Endothelial cell of umbilical vein (primary cell): ENCODE data around the gene PNMA1. TPM values are rescaled to one million over a fixed set of nuclear protein-coding genes. Genes with fewer than 3 reads are reported as not detected.

Source experiments
- BruUV-seq: library from RNA; stranded (reverse); fragments of 400-500 nt; replicated peaks from 2 replicates; lab custom pipeline; 2021; lab: Mats Ljungman, UMichigan
- CTCF ChIA-PET: fragments of 300-600, 350-600 bp; sonication (Branson Sonifier 250); formaldehyde crosslinking; loops from one replicate; lab custom pipeline; 2021; ENCODE audit warnings: antibody characterized with exemption, inconsistent platforms; lab: Charles Lee
- POLR2A ChIA-PET: fragments of 300-600, 350-600 bp; sonication (Branson Sonifier 250); formaldehyde crosslinking; loops from one replicate; lab custom pipeline; 2021; ENCODE audit warnings: antibody characterized with exemption, inconsistent platforms; lab: Charles Lee
- DNase-seq: peaks from one replicate; pipeline ENCODE4 v3.0.0-alpha.2; 2011; ENCODE audit warnings: low read depth, low spot score
- FAIRE-seq: peaks from 2 replicates; lab custom pipeline; 2011; peaks lifted over from hg19 to GRCh38; lab: Jason Lieb, UNC
- H2AFZ ChIP-seq: 2 replicates; pipeline ENCODE4 v1.6.0; 2012; ENCODE audit warnings: low read depth, low read length, control low read depth, inconsistent platforms
- H3K27ac ChIP-seq: 2 replicates; pipeline ENCODE4 v1.5.1; 2011; ENCODE audit warnings: low read depth, mild to moderate bottlenecking, control low read depth, low read length, moderate library complexity; ENCODE audit not compliant: insufficient read depth
- H3K27me3 ChIP-seq, 2 experiments: 2 replicates each; pipeline versions ENCODE4 v1.6.0 to v1.6.1; 2011; ENCODE audit warnings: low read length in 2 of 2, mixed read lengths in 1 of 2; ENCODE audit not compliant: control insufficient read depth in 2 of 2, insufficient read depth in 2 of 2
- H3K36me3 ChIP-seq, 2 experiments: 2 replicates in 1 of 2; 3 replicates in 1 of 2; pipeline ENCODE4 v1.5.1; 2011; ENCODE audit warnings: low read length in 2 of 2, mild to moderate bottlenecking in 1 of 2, moderate library complexity in 1 of 2; ENCODE audit not compliant: control insufficient read depth in 2 of 2, insufficient read depth in 2 of 2; ENCODE audit errors: extremely low read depth in 1 of 2
- H3K4me1 ChIP-seq: 3 replicates; pipeline ENCODE4 v1.5.1; 2011; ENCODE audit warnings: mild to moderate bottlenecking, low read length; ENCODE audit not compliant: control insufficient read depth, insufficient read depth; ENCODE audit errors: extremely low read depth
- H3K4me2 ChIP-seq: 2 replicates; pipeline ENCODE4 v1.6.1; 2011; ENCODE audit warnings: low read length, control low read depth, mixed read lengths; ENCODE audit not compliant: insufficient read depth
- H3K4me3 ChIP-seq, 3 experiments: fragments of 200-600 bp in 1 of 3; sonication (generic), shearing (Covaris generic) in 1 of 3; replicated peaks in 1 of 3; 2 replicates each; pipeline ENCODE4 v1.5.1; 2011 to 2016; ENCODE audit warnings: control low read depth in 3 of 3, low read length in 3 of 3, mild to moderate bottlenecking in 2 of 3, inconsistent platforms in 1 of 3, low read depth in 1 of 3, moderate library complexity in 1 of 3; ENCODE audit not compliant: insufficient read depth in 1 of 3
- H3K79me2 ChIP-seq: 2 replicates; pipeline ENCODE4 v1.6.0; 2012; ENCODE audit warnings: low read length, inconsistent platforms; ENCODE audit not compliant: control insufficient read depth, insufficient read depth
- H3K9ac ChIP-seq: replicated peaks from 2 replicates; pipeline ENCODE3; 2011; ENCODE audit warnings: low read length, control low read depth; ENCODE audit not compliant: insufficient read depth; ENCODE audit errors: extremely low read depth
- H3K9me1 ChIP-seq: replicated peaks from 3 replicates; pipeline ENCODE4 v1.6.0; 2011; ENCODE audit warnings: mild to moderate bottlenecking, low read length; ENCODE audit not compliant: control insufficient read depth, insufficient read depth; ENCODE audit errors: extremely low read depth
- H3K9me3 ChIP-seq: replicated peaks from 2 replicates; pipeline ENCODE4 v1.5.1; 2012; ENCODE audit warnings: low read length, inconsistent platforms; ENCODE audit not compliant: control insufficient read depth, insufficient read depth
- H4K20me1 ChIP-seq: replicated peaks from 2 replicates; pipeline ENCODE3; 2011; ENCODE audit warnings: mild to moderate bottlenecking, low read length; ENCODE audit not compliant: control insufficient read depth, insufficient read depth; ENCODE audit errors: extremely low read depth
- EZH2 ChIP-seq: IDR thresholded peaks from 2 replicates; pipeline ENCODE4 v1.6.1; 2012; ENCODE audit warnings: borderline replicate concordance, low read depth, mild to moderate bottlenecking, moderate library complexity, low read length, inconsistent platforms; ENCODE audit not compliant: severe bottlenecking
- FOS ChIP-seq: IDR thresholded peaks from 2 replicates; pipeline ENCODE4 v1.6.1; 2011; ENCODE audit warnings: mild to moderate bottlenecking, low read length, moderate library complexity, borderline replicate concordance; ENCODE audit not compliant: insufficient read depth
- GATA2 ChIP-seq: IDR thresholded peaks from 2 replicates; pipeline ENCODE4 v1.7.0; 2011; ENCODE audit warnings: low read depth, mild to moderate bottlenecking, moderate library complexity, mixed read lengths, low read length; ENCODE audit not compliant: insufficient read length, insufficient read depth
- JUN ChIP-seq: IDR thresholded peaks from 2 replicates; pipeline ENCODE4 v1.6.1; 2011; ENCODE audit warnings: borderline replicate concordance, low read depth; ENCODE audit not compliant: insufficient read length, insufficient read depth
- MYC ChIP-seq: IDR thresholded peaks from one replicate; pipeline ENCODE4 v1.6.1; 2011; ENCODE audit warnings: mild to moderate bottlenecking, low read depth, low read length
- POLR2A ChIP-seq: IDR thresholded peaks from 2 replicates; pipeline ENCODE4 v1.6.1; 2012; ENCODE audit warnings: low read depth, mild to moderate bottlenecking, control low read depth, low read length
- POLR2AphosphoS5 ChIP-seq: IDR thresholded peaks from 2 replicates; pipeline ENCODE4 v1.6.1; 2012; ENCODE audit warnings: low read depth, mild to moderate bottlenecking, control low read depth, low read length, moderate library complexity; ENCODE audit not compliant: insufficient read depth
- dilution Hi-C: fragments of 300-500 bp; cut with MboI; formaldehyde crosslinking; loops from one replicate; pipeline ENCODE4 v1.15.0; 2019; ENCODE audit warnings: low sequenced_read_pairs; ENCODE audit not compliant: extremely low pct_ligation_motif_present
- intact Hi-C: fragments of 100-400 bp; cut with micrococcal nuclease; formaldehyde crosslinking; loops from one replicate; pipeline ENCODE4 v1.10.0; 2022
- polyA plus RNA-seq, 4 experiments: library from polyadenylated mRNA; depleted of rRNA in 3 of 4; stranded (reverse) in 3 of 4; unstranded in 1 of 4; fragments of >200 nt; gene quantifications; 2 replicates each; pipeline versions ENCODE4 v1.2.1 to v1.2.3, GENCODE V29; 2011 to 2012; ENCODE audit warnings: missing spikeins in 1 of 4
- total RNA-seq: library from RNA; stranded (reverse); gene quantifications from 2 replicates; pipeline ENCODE4 v1.2.3, GENCODE V29; 2021
- TF ChIP-seq, protein P1 (sequence below): IDR thresholded peaks from 2 replicates; pipeline ENCODE4 v1.6.1; 2011; ENCODE audit not compliant: insufficient read depth, insufficient read length
- TF ChIP-seq, protein P2 (sequence below), 2 donors: IDR thresholded peaks; 1 replicate in 1 of 2; 2 replicates in 1 of 2; pipeline ENCODE4 v1.5.1; 2011; ENCODE audit warnings: low read length in 2 of 2, mild to moderate bottlenecking in 2 of 2, moderate library complexity in 2 of 2, control low read depth in 1 of 2, inconsistent platforms in 1 of 2, low read depth in 1 of 2; ENCODE audit not compliant: insufficient read depth in 1 of 2; ENCODE audit errors: extremely low read depth in 1 of 2

Gene PNMA1
- total and polyA plus RNA-seq, 2 donors (not counting 3 experiments of a cell fraction or from before 2014, with no cell fraction given): 29.8 to 82.6 TPM

DNA sequence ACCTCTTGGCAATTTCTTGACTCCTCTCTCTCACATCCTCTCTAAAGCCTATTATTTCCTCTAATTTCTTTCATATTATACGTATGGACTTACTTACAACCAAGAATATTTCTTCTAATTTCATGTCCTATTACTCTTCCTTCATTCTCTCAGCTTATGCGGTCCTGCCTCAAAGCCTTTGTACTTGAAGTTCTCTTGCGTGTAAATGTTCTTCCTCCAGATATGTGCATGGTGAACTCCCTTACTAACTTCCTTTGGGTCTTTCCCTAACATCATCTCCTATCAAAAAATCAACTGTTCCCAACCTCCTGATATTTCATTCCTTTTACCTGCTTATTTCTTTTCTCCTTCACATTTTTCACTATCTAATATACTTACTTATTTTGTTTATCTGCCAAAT lies 46.3 kb downstream of the PNMA1 start:
- POLR2A ChIA-PET: no interaction called here
- no peak for FAIRE-seq
- BruUV-seq: no TSS peak

DNA sequence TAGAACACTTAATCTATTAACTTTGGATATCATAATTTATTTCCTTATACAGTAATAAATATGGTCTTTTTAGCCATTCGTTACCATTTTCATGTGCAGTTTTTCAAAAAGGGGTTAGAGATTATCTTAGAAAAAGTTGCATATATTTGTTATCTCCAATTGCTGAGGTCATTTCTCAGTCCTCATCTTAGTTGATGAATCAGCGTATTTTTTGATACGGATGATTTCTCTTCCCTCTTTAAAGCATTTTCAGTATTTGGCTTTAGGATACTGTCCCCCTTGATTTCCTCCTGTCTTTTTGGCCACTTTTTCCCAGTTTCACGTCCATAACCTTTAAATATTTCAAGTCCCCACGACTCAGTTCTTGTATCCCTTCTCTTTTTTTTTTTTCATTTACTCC lies 47.6 kb downstream of the PNMA1 start:
- Histone ChIP-seq H3K9me3 (no peaks in the 10 kb centered on the region), H3K27ac (no peak overlapping the region), H3K4me1 (peaks cover 6% of the 10 kb centered on the region), H3K27me3 (no peaks in the 10 kb centered on the region), H3K9ac (no peak overlapping the region), H3K4me3 (no peak overlapping the region), H3K9me1 (no peaks in the 10 kb centered on the region), H3K36me3 (peaks cover 0 to 3% of the 10 kb centered on the region in 2 experiments), H3K79me2 (no peaks in the 10 kb centered on the region), H3K4me2 (no peak overlapping the region), H2AFZ (no peak overlapping the region), H4K20me1 (no peaks in the 10 kb centered on the region)
- intact Hi-C loops: no loop called here
- BruUV-seq: no TSS peak
- no peak for FAIRE-seq
- dilution Hi-C loops: no loop called here
- TF ChIP-seq FOS (no peak), POLR2A (no peak), EZH2 (no peak), MYC (no peak), GATA2 (no peak), JUN (no peak), POLR2AphosphoS5 (no peak)
- TF ChIP-seq, protein P1, sequence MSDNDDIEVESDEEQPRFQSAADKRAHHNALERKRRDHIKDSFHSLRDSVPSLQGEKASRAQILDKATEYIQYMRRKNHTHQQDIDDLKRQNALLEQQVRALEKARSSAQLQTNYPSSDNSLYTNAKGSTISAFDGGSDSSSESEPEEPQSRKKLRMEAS: no peak
- TF ChIP-seq, protein P2, sequence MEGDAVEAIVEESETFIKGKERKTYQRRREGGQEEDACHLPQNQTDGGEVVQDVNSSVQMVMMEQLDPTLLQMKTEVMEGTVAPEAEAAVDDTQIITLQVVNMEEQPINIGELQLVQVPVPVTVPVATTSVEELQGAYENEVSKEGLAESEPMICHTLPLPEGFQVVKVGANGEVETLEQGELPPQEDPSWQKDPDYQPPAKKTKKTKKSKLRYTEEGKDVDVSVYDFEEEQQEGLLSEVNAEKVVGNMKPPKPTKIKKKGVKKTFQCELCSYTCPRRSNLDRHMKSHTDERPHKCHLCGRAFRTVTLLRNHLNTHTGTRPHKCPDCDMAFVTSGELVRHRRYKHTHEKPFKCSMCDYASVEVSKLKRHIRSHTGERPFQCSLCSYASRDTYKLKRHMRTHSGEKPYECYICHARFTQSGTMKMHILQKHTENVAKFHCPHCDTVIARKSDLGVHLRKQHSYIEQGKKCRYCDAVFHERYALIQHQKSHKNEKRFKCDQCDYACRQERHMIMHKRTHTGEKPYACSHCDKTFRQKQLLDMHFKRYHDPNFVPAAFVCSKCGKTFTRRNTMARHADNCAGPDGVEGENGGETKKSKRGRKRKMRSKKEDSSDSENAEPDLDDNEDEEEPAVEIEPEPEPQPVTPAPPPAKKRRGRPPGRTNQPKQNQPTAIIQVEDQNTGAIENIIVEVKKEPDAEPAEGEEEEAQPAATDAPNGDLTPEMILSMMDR (IDR thresholded peaks at IDR 0.05; ENCODE audit: extremely low read depth in 1 of 2, insufficient read depth in 1 of 2, low read depth in 1 of 2, low read length in 2 of 2): no peak
- no peak for DNase-seq
- ChIA-PET CTCF (interaction anchor here (1.2 kb wide), 1 partner anchor 10 kb away, joined by 4 read pairs; no protein-coding TSS in a partner anchor), POLR2A (no interaction called here)

More for the DNA sequence above, 46.3 kb downstream of the PNMA1 start:
- intact Hi-C loops: no loop called here
- Histone ChIP-seq H3K4me1 (peaks cover under 1% of the 10 kb centered on the region), H4K20me1 (no peaks in the 10 kb centered on the region), H3K9ac (no peak overlapping the region), H2AFZ (no peak overlapping the region), H3K27ac (no peak overlapping the region), H3K4me3 (no peak overlapping the region), H3K4me2 (no peak overlapping the region), H3K36me3 (no peaks in the 10 kb centered on the region), H3K9me3 (no peaks in the 10 kb centered on the region), H3K79me2 (no peaks in the 10 kb centered on the region), H3K9me1 (no peaks in the 10 kb centered on the region), H3K27me3 (no peaks in the 10 kb centered on the region)
- CTCF ChIA-PET: interaction anchor here (0.8 to 1.2 kb wide), 2 partner anchors 11 to 20 kb away, joined by 4 read pairs; no protein-coding TSS in a partner anchor
- dilution Hi-C loops: no loop called here
- TF ChIP-seq GATA2 (no peak), EZH2 (no peak), JUN (no peak), FOS (no peak), POLR2AphosphoS5 (no peak), MYC (no peak), POLR2A (no peak)
- TF ChIP-seq, protein P1: no peak
- no peak for DNase-seq
